ENCODE measurements around the gene TENM4. TPM values are rescaled to one million over a fixed set of nuclear protein-coding genes. Genes with fewer than 3 reads are reported as not detected.

The TENM4 gene
- total and polyA plus RNA-seq, 10 of the 15 experiments (the other 5 are each of a cell fraction or from before 2014, with no cell fraction given) = 0.03 to 0.12 (median 0.06) TPM; not detected in 7

GRCh38 chr11:78993802-78994430, 446.9 kb downstream of the TENM4 start (continued):
- TF ChIP-seq, protein P1, sequence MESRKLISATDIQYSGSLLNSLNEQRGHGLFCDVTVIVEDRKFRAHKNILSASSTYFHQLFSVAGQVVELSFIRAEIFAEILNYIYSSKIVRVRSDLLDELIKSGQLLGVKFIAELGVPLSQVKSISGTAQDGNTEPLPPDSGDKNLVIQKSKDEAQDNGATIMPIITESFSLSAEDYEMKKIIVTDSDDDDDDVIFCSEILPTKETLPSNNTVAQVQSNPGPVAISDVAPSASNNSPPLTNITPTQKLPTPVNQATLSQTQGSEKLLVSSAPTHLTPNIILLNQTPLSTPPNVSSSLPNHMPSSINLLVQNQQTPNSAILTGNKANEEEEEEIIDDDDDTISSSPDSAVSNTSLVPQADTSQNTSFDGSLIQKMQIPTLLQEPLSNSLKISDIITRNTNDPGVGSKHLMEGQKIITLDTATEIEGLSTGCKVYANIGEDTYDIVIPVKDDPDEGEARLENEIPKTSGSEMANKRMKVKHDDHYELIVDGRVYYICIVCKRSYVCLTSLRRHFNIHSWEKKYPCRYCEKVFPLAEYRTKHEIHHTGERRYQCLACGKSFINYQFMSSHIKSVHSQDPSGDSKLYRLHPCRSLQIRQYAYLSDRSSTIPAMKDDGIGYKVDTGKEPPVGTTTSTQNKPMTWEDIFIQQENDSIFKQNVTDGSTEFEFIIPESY (IDR thresholded peaks at IDR 0.05) = no peak
- TF ChIP-seq TAF1 (IDR thresholded peaks at IDR 0.05; ENCODE audit: borderline replicate concordance, low read depth, low read length) = no peak
- no peak for TF ChIP-seq MTA2 (IDR thresholded peaks at IDR 0.05; ENCODE audit: low read depth)
- no peak for TF ChIP-seq MTA3 (IDR thresholded peaks at IDR 0.05; ENCODE audit: borderline replicate concordance, low read length)
- no peak for TF ChIP-seq DPF2 (IDR thresholded peaks at IDR 0.05)

- ChIA-PET POLR2A (no interaction called here), CTCF (no interaction called here), SMC1A (ENCODE audit: uncharacterized antibody, unreplicated experiment) (interaction anchor here (0.6 kb wide), 1 partner anchor 522 kb away, joined by 3 read pairs; no protein-coding TSS in a partner anchor), RAD21 (ENCODE audit: unreplicated experiment) (no interaction called here)
- Histone ChIP-seq H3K4me3 (no peak overlapping the region), H2AFZ (ENCODE audit: control insufficient read depth, low read depth, low read length) (no peak overlapping the region), H3K9ac (ENCODE audit: control insufficient read depth, insufficient read depth, low read length) (no peak overlapping the region), H3K79me2 (ENCODE audit: control insufficient read depth, insufficient read depth, low read length) (no peaks in the 10 kb centered on the region), H4K20me1 (ENCODE audit: control insufficient read depth, insufficient read depth) (no peaks in the 10 kb centered on the region), H3K36me3 (ENCODE audit: control insufficient read depth in 2 of 2, insufficient read depth in 2 of 2, low read length in 1 of 2) (no peaks in the 10 kb centered on the region), H3K27ac (ENCODE audit: control insufficient read depth, insufficient read depth) (no peak overlapping the region), H3K4me2 (ENCODE audit: control insufficient read depth, insufficient read depth) (no peak overlapping the region), H3K4me1 (ENCODE audit: control insufficient read depth, insufficient read depth, low read length) (no peaks in the 10 kb centered on the region), H3K9me3 (replicated peaks; ENCODE audit: control insufficient read depth, insufficient read depth, low read length) (no peaks in the 10 kb centered on the region), H3K27me3 (replicated peaks in 1 of 2; ENCODE audit: control insufficient read depth in 2 of 2, insufficient read depth in 2 of 2, low read length in 1 of 2) (no peaks in the 10 kb centered on the region; a peak in 1 of 4 replicates)
- no peak for DNase-seq (ENCODE audit: low read depth, low spot score)
- no peak for FAIRE-seq
- no TSS peak for BruUV-seq (replicated peaks)
- TF ChIP-seq MYC (IDR thresholded peaks at IDR 0.05; ENCODE audit: insufficient read depth, insufficient read length, insufficient replicate concordance, low read length, severe bottlenecking) = no peak
- intact Hi-C loops (cut with micrococcal nuclease; ENCODE audit: unreplicated experiment) (no loop called here), in situ Hi-C loops (cut with MboI) (no loop called here)
- no peak for ATAC-seq
Measured at GRCh38 chr11:78991681-78992080, 449.1 kb downstream of the TENM4 start.
